DND-41 (cell line): ENCODE data around the gene NTSR2.

Experiments
- ATAC-seq: fragments of 200-7000 bp; cut with Tn5 transposase; 3 replicates; pipeline ENCODE4 v1.9.1; 2021; ENCODE audit warnings: low read depth; ENCODE audit not compliant: insufficient read depth
- DNase-seq: peaks from one replicate; pipeline ENCODE4 v3.0.0-alpha.2; 2020
- H2AFZ ChIP-seq: 2 replicates; pipeline ENCODE4 v1.6.0; 2012; ENCODE audit warnings: low read depth, low read length
- H3K27ac ChIP-seq: 2 replicates; pipeline ENCODE4 v1.5.1; 2012; ENCODE audit warnings: low read length, inconsistent platforms
- H3K27me3 ChIP-seq: fragments of 200-600 bp; sonication (generic); 2 replicates; pipeline ENCODE4 v1.6.0; 2012; ENCODE audit warnings: low read length, mild to moderate bottlenecking, inconsistent platforms; ENCODE audit not compliant: insufficient read depth, poor library complexity
- H3K36me3 ChIP-seq: 2 replicates; pipeline ENCODE4 v1.5.1; 2012; ENCODE audit warnings: low read length, inconsistent platforms; ENCODE audit not compliant: insufficient read depth
- H3K4me1 ChIP-seq: 2 replicates; pipeline ENCODE4 v1.5.1; 2012; ENCODE audit warnings: mild to moderate bottlenecking, low read length; ENCODE audit not compliant: insufficient read depth
- H3K4me2 ChIP-seq: 2 replicates; pipeline ENCODE4 v1.6.0; 2012; ENCODE audit warnings: mild to moderate bottlenecking, moderate library complexity, low read length, inconsistent platforms; ENCODE audit not compliant: insufficient read depth
- H3K4me3 ChIP-seq, 2 experiments: fragments of 200-600 bp in 1 of 2; shearing (Covaris generic) in 1 of 2; 2 replicates each; pipeline ENCODE4 v1.5.1; 2012 to 2016; ENCODE audit warnings: inconsistent platforms in 2 of 2, low read length in 2 of 2, mild to moderate bottlenecking in 2 of 2, low read depth in 1 of 2, moderate library complexity in 1 of 2
- H3K79me2 ChIP-seq: 2 replicates; pipeline ENCODE4 v1.6.0; 2012; ENCODE audit warnings: low read length, inconsistent platforms; ENCODE audit not compliant: insufficient read depth
- H3K9ac ChIP-seq: 2 replicates; pipeline ENCODE4 v1.6.0; 2012; ENCODE audit warnings: low read depth, mild to moderate bottlenecking, inconsistent platforms, low read length, moderate library complexity
- H3K9me3 ChIP-seq: 2 replicates; pipeline ENCODE4 v1.5.1; 2012; ENCODE audit warnings: low read length, moderate library complexity, mild to moderate bottlenecking, inconsistent platforms; ENCODE audit not compliant: insufficient read depth, severe bottlenecking
- H4K20me1 ChIP-seq: 2 replicates; pipeline ENCODE4 v1.6.0; 2012; ENCODE audit warnings: low read length; ENCODE audit not compliant: insufficient read depth
- EZH2 ChIP-seq: IDR thresholded peaks from 3 replicates; pipeline ENCODE4 v1.6.1; 2012; ENCODE audit warnings: borderline replicate concordance, low read depth, mild to moderate bottlenecking, moderate library complexity, low read length, inconsistent platforms; ENCODE audit not compliant: severe bottlenecking
- TF ChIP-seq, protein P1 (sequence below): IDR thresholded peaks from 2 replicates; pipeline ENCODE4 v1.5.1; 2012; ENCODE audit warnings: borderline replicate concordance, low read length, moderate library complexity, mild to moderate bottlenecking; ENCODE audit not compliant: poor library complexity, severe bottlenecking; ENCODE audit errors: extremely low read depth

Gene NTSR2

GRCh38 chr2:11625671-11626070 is 44.3 kb downstream of the NTSR2 start:
- H3K4me3 ChIP-seq: no peak overlapping the region
- DNase-seq (no peak), ATAC-seq (no peak)
- no peak overlapping the region for H3K9ac ChIP-seq
- no peak overlapping the region for H3K4me2 ChIP-seq
- H3K27ac ChIP-seq: no peak overlapping the region
- H4K20me1 ChIP-seq: no peaks in the 10 kb centered on the region
- H3K36me3 ChIP-seq: 0 out of 2 replicates have a peak, but pooled peaks cover 3% of the 10 kb centered on the region
- no peak overlapping the region for H2AFZ ChIP-seq
- no peaks in the 10 kb centered on the region for H3K27me3 ChIP-seq
- no peak for TF ChIP-seq EZH2
- TF ChIP-seq, protein P1, sequence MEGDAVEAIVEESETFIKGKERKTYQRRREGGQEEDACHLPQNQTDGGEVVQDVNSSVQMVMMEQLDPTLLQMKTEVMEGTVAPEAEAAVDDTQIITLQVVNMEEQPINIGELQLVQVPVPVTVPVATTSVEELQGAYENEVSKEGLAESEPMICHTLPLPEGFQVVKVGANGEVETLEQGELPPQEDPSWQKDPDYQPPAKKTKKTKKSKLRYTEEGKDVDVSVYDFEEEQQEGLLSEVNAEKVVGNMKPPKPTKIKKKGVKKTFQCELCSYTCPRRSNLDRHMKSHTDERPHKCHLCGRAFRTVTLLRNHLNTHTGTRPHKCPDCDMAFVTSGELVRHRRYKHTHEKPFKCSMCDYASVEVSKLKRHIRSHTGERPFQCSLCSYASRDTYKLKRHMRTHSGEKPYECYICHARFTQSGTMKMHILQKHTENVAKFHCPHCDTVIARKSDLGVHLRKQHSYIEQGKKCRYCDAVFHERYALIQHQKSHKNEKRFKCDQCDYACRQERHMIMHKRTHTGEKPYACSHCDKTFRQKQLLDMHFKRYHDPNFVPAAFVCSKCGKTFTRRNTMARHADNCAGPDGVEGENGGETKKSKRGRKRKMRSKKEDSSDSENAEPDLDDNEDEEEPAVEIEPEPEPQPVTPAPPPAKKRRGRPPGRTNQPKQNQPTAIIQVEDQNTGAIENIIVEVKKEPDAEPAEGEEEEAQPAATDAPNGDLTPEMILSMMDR: no peak
- peaks cover 8% of the 10 kb centered on the region for H3K9me3 ChIP-seq
- H3K79me2 ChIP-seq: no peaks in the 10 kb centered on the region
- no peaks in the 10 kb centered on the region for H3K4me1 ChIP-seq

DNA sequence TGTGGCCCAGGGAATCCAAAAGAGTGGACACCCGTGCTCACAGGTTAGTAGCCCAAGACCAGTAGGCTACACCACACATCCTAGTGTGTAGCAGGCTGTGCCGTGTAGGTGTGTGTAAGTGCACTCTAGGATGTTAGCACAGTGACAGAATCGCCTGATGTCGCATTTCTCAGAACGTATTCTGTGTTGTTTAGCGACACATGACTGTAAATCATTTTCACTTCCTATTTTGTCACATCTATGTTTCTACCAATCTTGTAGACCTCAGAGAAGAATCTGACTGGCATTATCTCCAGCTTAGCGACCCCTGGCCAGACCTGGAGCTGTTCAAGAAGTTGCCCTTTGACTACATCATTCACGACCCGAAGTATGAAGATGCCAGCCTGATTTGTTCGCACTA is 45.1 kb downstream of the NTSR2 start:
- Histone ChIP-seq H3K27me3 (no peaks in the 10 kb centered on the region), H3K4me1 (no peaks in the 10 kb centered on the region), H2AFZ (no peak overlapping the region), H3K79me2 (no peaks in the 10 kb centered on the region), H3K4me2 (no peak overlapping the region), H3K9ac (no peak overlapping the region), H3K27ac (no peak overlapping the region), H3K9me3 (peaks cover 8% of the 10 kb centered on the region), H3K36me3 (0 out of 2 replicates have a peak, but pooled peaks cover 3% of the 10 kb centered on the region), H3K4me3 (no peak overlapping the region), H4K20me1 (no peaks in the 10 kb centered on the region)
- no peak for TF ChIP-seq EZH2
- TF ChIP-seq, protein P1: no peak
- no peak for ATAC-seq
- DNase-seq: no peak

- Histone ChIP-seq H3K36me3 (0 out of 2 replicates have a peak, but pooled peaks cover 3% of the 10 kb centered on the region), H3K9ac (no peak overlapping the region), H4K20me1 (no peaks in the 10 kb centered on the region), H3K9me3 (peaks cover 8% of the 10 kb centered on the region), H3K27me3 (no peaks in the 10 kb centered on the region), H3K4me2 (no peak overlapping the region), H3K79me2 (no peaks in the 10 kb centered on the region), H2AFZ (no peak overlapping the region), H3K4me3 (no peak overlapping the region), H3K4me1 (no peaks in the 10 kb centered on the region), H3K27ac (no peak overlapping the region)
- DNase-seq (no peak), ATAC-seq (no peak)
- TF ChIP-seq, protein P1: no peak
- no peak for TF ChIP-seq EZH2
Measured at GRCh38 chr2:11622611-11623010, 47.4 kb downstream of the NTSR2 start.

- no peak overlapping the region for H3K9ac ChIP-seq
- H4K20me1 ChIP-seq: no peaks in the 10 kb centered on the region
- no peaks in the 10 kb centered on the region for H3K9me3 ChIP-seq
- H3K27ac ChIP-seq: no peak overlapping the region
- TF ChIP-seq, protein P1: no peak
- TF ChIP-seq EZH2: no peak
- H2AFZ ChIP-seq: no peak overlapping the region
- ATAC-seq: no peak
- no peaks in the 10 kb centered on the region for H3K36me3 ChIP-seq
- H3K4me3 ChIP-seq: no peak overlapping the region
- H3K4me1 ChIP-seq: no peaks in the 10 kb centered on the region
- DNase-seq: no peak
- no peaks in the 10 kb centered on the region for H3K79me2 ChIP-seq
- H3K4me2 ChIP-seq: no peak overlapping the region
- H3K27me3 ChIP-seq: no peaks in the 10 kb centered on the region
Measured at GRCh38 chr2:11621410-11621809, 48.6 kb downstream of the NTSR2 start.
